GM23338 (cell line): ENCODE measurements around the gene DGKH. TPM values are rescaled to one million over a fixed set of nuclear protein-coding genes. Genes with fewer than 3 reads are reported as not detected.

Experiments
- ATAC-seq: fragments of 200-7000 bp; cut with Tn5 transposase; 3 replicates; pipeline ENCODE4 v1.9.1; 2020
- DNase-seq: peaks from one replicate; pipeline ENCODE4 v3.0.0-alpha.2; 2015; ENCODE audit warnings: low spot score
- H2AFZ ChIP-seq: fragments of 200-600 bp; sonication (generic); 2 replicates; pipeline ENCODE4 v1.8.0; 2016; ENCODE audit warnings: antibody characterized with exemption, mild to moderate bottlenecking, moderate library complexity
- H3F3A ChIP-seq: fragments of 200-600 bp; sonication (generic); replicated peaks from 2 replicates; pipeline ENCODE4 v1.8.0; 2017; ENCODE audit warnings: antibody characterized with exemption, mixed run types, low read depth
- H3K27ac ChIP-seq: fragments of 200-600 bp; sonication (generic); 2 replicates; pipeline ENCODE4 v1.6.1; 2016; ENCODE audit warnings: low read depth
- H3K27me3 ChIP-seq: fragments of 200-600 bp; sonication (generic); 2 replicates; pipeline ENCODE4 v1.8.0; 2016; ENCODE audit warnings: mild to moderate bottlenecking, mixed run types, moderate library complexity; ENCODE audit not compliant: insufficient read depth
- H3K36me3 ChIP-seq: fragments of 200-600 bp; sonication (generic); 2 replicates; pipeline ENCODE4 v1.8.0; 2016; ENCODE audit warnings: mild to moderate bottlenecking; ENCODE audit not compliant: insufficient read depth
- H3K4me1 ChIP-seq: fragments of 200-600 bp; sonication (generic); 2 replicates; pipeline ENCODE4 v1.8.0; 2016; ENCODE audit warnings: mild to moderate bottlenecking, moderate library complexity; ENCODE audit not compliant: insufficient read depth
- H3K4me2 ChIP-seq: fragments of 200-600 bp; sonication (generic); 2 replicates; pipeline ENCODE4 v1.7.1; 2017; ENCODE audit warnings: mixed run types
- H3K4me3 ChIP-seq: fragments of 200-600 bp; sonication (generic); 2 replicates; pipeline ENCODE4 v1.6.1; 2016; ENCODE audit warnings: mixed run types
- H3K79me2 ChIP-seq: fragments of 200-600 bp; sonication (generic); replicated peaks from 2 replicates; pipeline ENCODE4 v1.8.0; 2017; ENCODE audit warnings: mild to moderate bottlenecking; ENCODE audit not compliant: insufficient read depth
- H3K9me2 ChIP-seq: fragments of 200-600 bp; sonication (generic); 2 replicates; pipeline ENCODE4 v1.8.0; 2017; ENCODE audit not compliant: insufficient read depth
- H4K20me1 ChIP-seq: fragments of 200-600 bp; sonication (generic); replicated peaks from 2 replicates; pipeline ENCODE4 v1.8.0; 2017; ENCODE audit warnings: mild to moderate bottlenecking; ENCODE audit not compliant: insufficient read depth
- H3K27ac Mint-ChIP-seq: 2 replicates; pipeline ENCODE4 v1.8.0; 2020; ENCODE audit warnings: inconsistent platforms, mild to moderate bottlenecking, moderate library complexity, mixed read lengths
- H3K27me3 Mint-ChIP-seq: 3 replicates; pipeline ENCODE4 v1.8.0; 2022; ENCODE audit warnings: low read depth, mild to moderate bottlenecking, moderate library complexity, mixed read lengths, inconsistent platforms; ENCODE audit not compliant: insufficient read depth, poor library complexity
- H3K36me3 Mint-ChIP-seq: 3 replicates; pipeline ENCODE4 v1.8.0; 2021; ENCODE audit warnings: low read depth, mild to moderate bottlenecking, inconsistent platforms, moderate library complexity, mixed read lengths
- H3K4me1 Mint-ChIP-seq: 3 replicates; pipeline ENCODE4 v1.8.0; 2020; ENCODE audit warnings: mild to moderate bottlenecking, inconsistent platforms, mixed read lengths
- H3K4me3 Mint-ChIP-seq: 3 replicates; pipeline ENCODE4 v1.8.0; 2021; ENCODE audit warnings: moderate library complexity, mild to moderate bottlenecking, inconsistent platforms, mixed read lengths
- H3K9me3 Mint-ChIP-seq: 3 replicates; pipeline ENCODE4 v1.8.0; 2020; ENCODE audit warnings: moderate library complexity, mild to moderate bottlenecking, inconsistent platforms, mixed read lengths
- CREB1 ChIP-seq: fragments of 250-450 bp; sonication (Bioruptor Pico); IDR thresholded peaks from 2 replicates; pipeline ENCODE4 v1.5.0; 2020; ENCODE audit warnings: low read depth, mild to moderate bottlenecking, moderate library complexity
- ETS1 ChIP-seq: IDR thresholded peaks from 2 replicates; pipeline ENCODE4 v1.6.1; 2016; ENCODE audit warnings: antibody characterized with exemption
- EZH2 ChIP-seq: fragments of 200-600 bp; sonication (generic); IDR thresholded peaks from one replicate; pipeline ENCODE4 v1.8.0; 2017; ENCODE audit warnings: antibody characterized with exemption, mild to moderate bottlenecking, low read depth; ENCODE audit not compliant: unreplicated experiment
- EZH2phosphoT487 ChIP-seq: fragments of 200-600 bp; sonication (generic); IDR thresholded peaks from one replicate; pipeline ENCODE4 v1.8.1; 2018; ENCODE audit warnings: antibody characterized with exemption; ENCODE audit not compliant: unreplicated experiment
- JUNB ChIP-seq: IDR thresholded peaks from one replicate; pipeline ENCODE4 v1.6.1; 2016; ENCODE audit warnings: antibody characterized with exemption; ENCODE audit not compliant: unreplicated experiment
- NANOG ChIP-seq: IDR thresholded peaks from 2 replicates; pipeline ENCODE4 v1.6.1; 2016; ENCODE audit warnings: antibody characterized with exemption, borderline replicate concordance
- POLR2AphosphoS5 ChIP-seq: IDR thresholded peaks from 2 replicates; pipeline ENCODE4 v1.6.1; 2016; ENCODE audit warnings: antibody characterized with exemption, low read depth
- STAT1 ChIP-seq: IDR thresholded peaks from one replicate; pipeline ENCODE4 v1.6.1; 2016; ENCODE audit warnings: antibody characterized with exemption; ENCODE audit not compliant: unreplicated experiment
- ZNF114 ChIP-seq: fragments of 250-450 bp; sonication (Bioruptor Pico); IDR thresholded peaks from 2 replicates; pipeline ENCODE4 v1.5.0; 2020; ENCODE audit warnings: mild to moderate bottlenecking, moderate library complexity
- ZNF331 ChIP-seq: fragments of 250-450 bp; sonication (Bioruptor Pico); IDR thresholded peaks from 2 replicates; pipeline ENCODE4 v1.5.0; 2020; ENCODE audit warnings: low read depth, mild to moderate bottlenecking, moderate library complexity
- polyA plus RNA-seq: library from polyadenylated mRNA; unstranded; fragments of >200 nt; fragmentation: Nextera tagmentation; extraction: Ambion mirVana; gene quantifications from 2 replicates; pipeline ENCODE4 v1.2.1, GENCODE V29; 2016
- total RNA-seq: library from RNA; depleted of rRNA; stranded (reverse); fragments of >200 nt; shearing (Covaris generic); gene quantifications from 2 replicates; pipeline ENCODE4 v1.2.3, GENCODE V29; 2014
- TF ChIP-seq, protein P1 (sequence below), 2 experiments: fragments of 200-600 bp in 1 of 2; sonication (generic) in 1 of 2; conservative IDR thresholded peaks; 2 replicates each; pipeline versions ENCODE4 v1.5.1 to v1.6.1; 2016 to 2017; ENCODE audit warnings: antibody characterized with exemption in 2 of 2, low read depth in 2 of 2, mild to moderate bottlenecking in 2 of 2, moderate library complexity in 1 of 2
- TF ChIP-seq, protein P2 (sequence below): IDR thresholded peaks from one replicate; pipeline ENCODE4 v1.6.1; 2018; ENCODE audit warnings: antibody characterized with exemption; ENCODE audit not compliant: unreplicated experiment

The DGKH gene
- total and polyA plus RNA-seq, 2 experiments from 2014 or later = 2.1 to 7.5 TPM

GRCh38 chr13:42027286-42027685 lies 21.2 kb upstream of the DGKH start:
- H3K4me3 ChIP-seq = no peak overlapping the region
- H3K27me3 ChIP-seq = no peaks in the 10 kb centered on the region
- no peaks in the 10 kb centered on the region; the same call in 2 of the 3 replicates for H3K36me3 Mint-ChIP-seq
- no peak for DNase-seq
- TF ChIP-seq, protein P1, sequence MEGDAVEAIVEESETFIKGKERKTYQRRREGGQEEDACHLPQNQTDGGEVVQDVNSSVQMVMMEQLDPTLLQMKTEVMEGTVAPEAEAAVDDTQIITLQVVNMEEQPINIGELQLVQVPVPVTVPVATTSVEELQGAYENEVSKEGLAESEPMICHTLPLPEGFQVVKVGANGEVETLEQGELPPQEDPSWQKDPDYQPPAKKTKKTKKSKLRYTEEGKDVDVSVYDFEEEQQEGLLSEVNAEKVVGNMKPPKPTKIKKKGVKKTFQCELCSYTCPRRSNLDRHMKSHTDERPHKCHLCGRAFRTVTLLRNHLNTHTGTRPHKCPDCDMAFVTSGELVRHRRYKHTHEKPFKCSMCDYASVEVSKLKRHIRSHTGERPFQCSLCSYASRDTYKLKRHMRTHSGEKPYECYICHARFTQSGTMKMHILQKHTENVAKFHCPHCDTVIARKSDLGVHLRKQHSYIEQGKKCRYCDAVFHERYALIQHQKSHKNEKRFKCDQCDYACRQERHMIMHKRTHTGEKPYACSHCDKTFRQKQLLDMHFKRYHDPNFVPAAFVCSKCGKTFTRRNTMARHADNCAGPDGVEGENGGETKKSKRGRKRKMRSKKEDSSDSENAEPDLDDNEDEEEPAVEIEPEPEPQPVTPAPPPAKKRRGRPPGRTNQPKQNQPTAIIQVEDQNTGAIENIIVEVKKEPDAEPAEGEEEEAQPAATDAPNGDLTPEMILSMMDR (conservative IDR thresholded peaks at IDR 0.05; ENCODE audit: low read depth in 2 of 2) = no peak
- TF ChIP-seq JUNB (no peak), NANOG (no peak), ZNF114 (no peak), ETS1 (no peak), STAT1 (no peak), EZH2 (no peak), EZH2phosphoT487 (no peak), ZNF331 (CRISPR knock-in tag) (no peak), POLR2AphosphoS5 (no peak), CREB1 (CRISPR knock-in tag) (no peak)
- TF ChIP-seq, protein P2, sequence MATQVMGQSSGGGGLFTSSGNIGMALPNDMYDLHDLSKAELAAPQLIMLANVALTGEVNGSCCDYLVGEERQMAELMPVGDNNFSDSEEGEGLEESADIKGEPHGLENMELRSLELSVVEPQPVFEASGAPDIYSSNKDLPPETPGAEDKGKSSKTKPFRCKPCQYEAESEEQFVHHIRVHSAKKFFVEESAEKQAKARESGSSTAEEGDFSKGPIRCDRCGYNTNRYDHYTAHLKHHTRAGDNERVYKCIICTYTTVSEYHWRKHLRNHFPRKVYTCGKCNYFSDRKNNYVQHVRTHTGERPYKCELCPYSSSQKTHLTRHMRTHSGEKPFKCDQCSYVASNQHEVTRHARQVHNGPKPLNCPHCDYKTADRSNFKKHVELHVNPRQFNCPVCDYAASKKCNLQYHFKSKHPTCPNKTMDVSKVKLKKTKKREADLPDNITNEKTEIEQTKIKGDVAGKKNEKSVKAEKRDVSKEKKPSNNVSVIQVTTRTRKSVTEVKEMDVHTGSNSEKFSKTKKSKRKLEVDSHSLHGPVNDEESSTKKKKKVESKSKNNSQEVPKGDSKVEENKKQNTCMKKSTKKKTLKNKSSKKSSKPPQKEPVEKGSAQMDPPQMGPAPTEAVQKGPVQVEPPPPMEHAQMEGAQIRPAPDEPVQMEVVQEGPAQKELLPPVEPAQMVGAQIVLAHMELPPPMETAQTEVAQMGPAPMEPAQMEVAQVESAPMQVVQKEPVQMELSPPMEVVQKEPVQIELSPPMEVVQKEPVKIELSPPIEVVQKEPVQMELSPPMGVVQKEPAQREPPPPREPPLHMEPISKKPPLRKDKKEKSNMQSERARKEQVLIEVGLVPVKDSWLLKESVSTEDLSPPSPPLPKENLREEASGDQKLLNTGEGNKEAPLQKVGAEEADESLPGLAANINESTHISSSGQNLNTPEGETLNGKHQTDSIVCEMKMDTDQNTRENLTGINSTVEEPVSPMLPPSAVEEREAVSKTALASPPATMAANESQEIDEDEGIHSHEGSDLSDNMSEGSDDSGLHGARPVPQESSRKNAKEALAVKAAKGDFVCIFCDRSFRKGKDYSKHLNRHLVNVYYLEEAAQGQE = no peak
- no peak overlapping the region for H3K4me3 Mint-ChIP-seq
- no peak overlapping the region for H3K27ac ChIP-seq
- H3K9me2 ChIP-seq = no peaks in the 10 kb centered on the region
- H3K9me3 Mint-ChIP-seq = no peaks in the 10 kb centered on the region
- H2AFZ ChIP-seq = no peak overlapping the region
- H3K4me1 ChIP-seq = no peaks in the 10 kb centered on the region; the same call in 1 of the 2 replicates
- H3K36me3 ChIP-seq = no peaks in the 10 kb centered on the region
- H3F3A ChIP-seq = no peaks in the 10 kb centered on the region
- no peaks in the 10 kb centered on the region for H3K79me2 ChIP-seq
- no peak overlapping the region for H3K4me2 ChIP-seq
- no peaks in the 10 kb centered on the region for H4K20me1 ChIP-seq
- H3K4me1 Mint-ChIP-seq = peaks cover 2% of the 10 kb centered on the region; the same call in 1 of the 3 replicates
- no peak for ATAC-seq
- H3K27ac Mint-ChIP-seq = no peak overlapping the region
- no peaks in the 10 kb centered on the region for H3K27me3 Mint-ChIP-seq
